Lung (tissue), 12 donors: ENCODE data around the gene TF. TPM values are rescaled to one million over a fixed set of nuclear protein-coding genes. Genes with fewer than 3 reads are reported as not detected.

Source experiments
- ATAC-seq: fragments of 200-7000 bp; cut with Tn5 transposase; one replicate; pipeline ENCODE4 v1.9.1; 2020; ENCODE audit warnings: moderate number of reproducible peaks; ENCODE audit not compliant: insufficient read depth, low FRiP score
- DNase-seq, 3 donors: peaks; one replicate each; pipeline ENCODE4 v3.0.0-alpha.2; 2013 to 2017
- H3K27ac ChIP-seq, 2 donors: one replicate each; pipeline ENCODE4 v1.5.1; 2013; ENCODE audit warnings: mild to moderate bottlenecking in 2 of 2, moderate library complexity in 2 of 2, control low read depth in 1 of 2, inconsistent platforms in 1 of 2, low read depth in 1 of 2, low read length in 1 of 2
- H3K27me3 ChIP-seq, 3 donors: one replicate each; pipeline ENCODE4 v1.5.1; 2013; ENCODE audit warnings: low read length in 2 of 3; ENCODE audit not compliant: control insufficient read depth in 3 of 3, insufficient read depth in 3 of 3
- H3K36me3 ChIP-seq, 4 donors: one replicate each; pipeline ENCODE4 v1.5.1; 2013; ENCODE audit warnings: low read length in 4 of 4, mild to moderate bottlenecking in 1 of 4, moderate library complexity in 1 of 4; ENCODE audit not compliant: control insufficient read depth in 4 of 4, insufficient read depth in 4 of 4
- H3K4me1 ChIP-seq, 5 donors: one replicate each; pipeline ENCODE4 v1.5.1; 2013; ENCODE audit warnings: low read length in 5 of 5, mild to moderate bottlenecking in 2 of 5, moderate library complexity in 1 of 5; ENCODE audit not compliant: control insufficient read depth in 5 of 5, insufficient read depth in 5 of 5
- H3K4me3 ChIP-seq: one replicate; pipeline ENCODE4 v1.5.1; 2013; ENCODE audit warnings: mild to moderate bottlenecking, control low read depth, moderate library complexity
- H3K9ac ChIP-seq, 2 donors: one replicate each; pipeline ENCODE4 v1.5.1; 2013; ENCODE audit warnings: low read length in 2 of 2, control low read depth in 1 of 2; ENCODE audit not compliant: insufficient read depth in 1 of 2
- H3K9me3 ChIP-seq, 4 donors: one replicate each; pipeline ENCODE4 v1.5.1; 2013; ENCODE audit warnings: low read length in 3 of 4, mild to moderate bottlenecking in 1 of 4, moderate library complexity in 1 of 4; ENCODE audit not compliant: control insufficient read depth in 4 of 4, insufficient read depth in 3 of 4
- CTCF ChIP-seq: IDR thresholded peaks from 2 replicates; pipeline ENCODE4 v1.5.1; 2012; ENCODE audit warnings: mild to moderate bottlenecking; ENCODE audit errors: control extremely low read depth, extremely low read depth
- WGBS, 2 donors: extraction: QIAGEN DNeasy Blood & Tissue Kit; methylation state at CpG; one replicate each; pipeline ENCODE4 v1.1.7; 2013; 5-methylcytosine and 5-hydroxymethylcytosine counted together
- polyA plus RNA-seq, 2 donors: library from polyadenylated mRNA; stranded (reverse); fragments of 200-250 nt; gene quantifications; one replicate each; pipeline ENCODE4 v1.2.1, GENCODE V29; 2013
- total RNA-seq, 2 donors: library from RNA; depleted of rRNA in 1 of 2; stranded (reverse); fragments of >200 nt in 1 of 2; gene quantifications; one replicate each; pipeline ENCODE4 v1.2.1, GENCODE V29; 2014 to 2021
- donor health status: control.
- donor health status: control.
- donor health status: Bipolar disorder and iron deficiency.
- donor health status: healthy.
- donor health status: DM: yes; HTN: yes; CAD: no.

TF gene
- total and polyA plus RNA-seq, 4 donors, result 0.59 to 36.1 (median 15.7) TPM

DNA sequence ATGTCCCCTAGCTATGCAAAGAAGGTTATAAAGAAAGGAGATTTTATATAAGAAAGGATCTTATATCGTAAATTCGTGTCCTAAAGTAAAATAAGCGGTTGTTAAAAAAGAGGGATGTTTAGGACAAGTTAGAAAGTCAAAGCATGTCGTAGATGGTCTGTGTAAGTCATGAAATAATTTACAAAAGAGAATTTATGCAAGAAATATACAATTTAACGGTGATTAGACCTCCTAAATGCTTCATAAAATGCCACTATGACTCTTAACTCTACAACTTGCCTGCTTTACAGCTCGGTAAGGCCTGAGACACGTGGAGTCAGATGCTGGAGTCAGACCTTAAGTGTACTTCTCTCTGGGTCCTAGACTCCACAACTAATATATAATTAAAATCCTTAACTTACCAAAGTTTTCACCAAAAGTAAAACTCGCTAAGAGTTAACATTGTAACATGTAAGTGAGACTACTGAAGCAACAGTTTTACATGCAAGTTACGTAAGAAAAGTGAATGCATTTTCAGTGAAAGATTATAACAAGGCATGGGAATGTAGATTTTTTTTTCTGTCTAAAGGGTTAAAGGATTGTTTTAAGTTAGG lies 46.1 kb downstream of the TF start:
- ATAC-seq (no peak), DNase-seq (peak in 1 of 3 donors; percentile 19)
- H3K36me3 ChIP-seq, result no peaks in the 10 kb centered on the region
- no peak for TF ChIP-seq CTCF
- H3K4me1 ChIP-seq, result no peaks in the 10 kb centered on the region
- no peak overlapping the region for H3K9ac ChIP-seq
- 51 to 72% methylated on average over 9 of the region's 9 CpGs for WGBS, 2 donors
- H3K9me3 ChIP-seq, result peaks cover 0 to 8% (median 0%) of the 10 kb centered on the region in 4 donors
- no peak overlapping the region for H3K27ac ChIP-seq
- H3K4me3 ChIP-seq, result no peak overlapping the region
- H3K27me3 ChIP-seq, result peaks cover 0 to 5% (median 0%) of the 10 kb centered on the region in 3 donors

- no peak for DNase-seq
- no peak overlapping the region for H3K27ac ChIP-seq
- H3K9me3 ChIP-seq, result peaks cover 0 to under 1% (median 0%) of the 10 kb centered on the region in 4 donors
- no peaks in the 10 kb centered on the region for H3K4me1 ChIP-seq
- no peaks in the 10 kb centered on the region for H3K36me3 ChIP-seq
- no peak overlapping the region for H3K9ac ChIP-seq
- H3K27me3 ChIP-seq, result peaks cover 0 to 6% (median 4%) of the 10 kb centered on the region in 3 donors
- H3K4me3 ChIP-seq, result no peak overlapping the region
- 84 to 90% methylated on average over 3 of the region's 3 CpGs for WGBS, 2 donors
- no peak for TF ChIP-seq CTCF
- no peak for ATAC-seq
Observed at GRCh38 chr3:133797396-133798105, 51.4 kb downstream of the TF start.

DNA sequence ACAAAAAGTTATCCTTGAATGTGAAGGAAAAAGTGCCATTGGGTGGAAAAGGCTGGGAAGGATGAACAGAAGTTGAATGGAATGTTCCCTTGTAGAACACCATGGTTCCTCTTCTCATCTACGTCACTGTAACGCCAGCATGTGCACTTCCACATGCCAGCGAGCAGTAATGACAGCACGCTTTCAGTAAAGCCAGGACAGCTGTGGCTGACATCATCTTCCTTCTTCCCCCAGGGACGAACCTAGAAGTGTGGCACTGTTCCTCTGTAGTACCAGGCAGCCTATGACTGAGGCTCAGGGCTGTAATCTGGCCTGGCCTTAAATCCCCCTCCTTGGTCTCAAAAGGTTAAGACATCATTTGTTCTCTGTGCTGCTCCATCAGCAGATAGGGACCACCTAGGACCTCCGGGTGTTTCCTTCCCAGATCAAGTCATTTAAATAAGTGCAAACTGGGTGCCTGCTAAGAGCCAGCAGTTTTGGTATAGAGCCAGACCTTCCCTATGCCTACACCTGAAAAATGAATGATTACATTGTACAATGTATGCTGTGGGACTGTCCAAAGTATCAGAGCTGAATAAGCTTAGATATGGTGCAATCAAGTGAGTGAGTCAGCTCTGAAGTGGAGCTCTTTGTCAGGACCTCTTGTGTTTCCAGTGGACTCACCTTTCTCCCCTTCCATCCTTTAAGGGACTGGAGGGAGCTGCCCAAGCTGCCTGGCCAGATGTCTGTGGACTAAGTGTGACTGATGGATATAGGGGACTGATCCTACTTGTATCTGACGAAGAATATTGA lies 53.8 kb downstream of the TF start:
- ATAC-seq (peak; percentile 29), DNase-seq (no peak)
- H3K27ac ChIP-seq, result no peak overlapping the region
- WGBS, 2 donors, result 52 to 59% methylated on average over 7 of the region's 7 CpGs
- peaks cover 0 to 6% (median 4%) of the 10 kb centered on the region in 3 donors for H3K27me3 ChIP-seq
- no peak overlapping the region for H3K4me3 ChIP-seq
- H3K36me3 ChIP-seq, result no peaks in the 10 kb centered on the region
- no peak for TF ChIP-seq CTCF
- no peak overlapping the region for H3K9ac ChIP-seq
- no peaks in the 10 kb centered on the region for H3K9me3 ChIP-seq
- H3K4me1 ChIP-seq, result peaks cover 0 to under 1% (median 0%) of the 10 kb centered on the region in 5 donors
